Endometrium (tissue), 2 donors: ENCODE results near the gene TNNI2.

ENCODE experiments used
- FAIRE-seq: peaks from 2 replicates; lab custom pipeline; 2012; peaks lifted over from hg19 to GRCh38; lab: Jason Lieb, UNC
- donor health status: control.
- donor health status: control.

Gene TNNI2

GRCh38 chr11:1847006-1847735 lies 8.4 kb downstream of the TNNI2 start:
- FAIRE-seq: no peak

DNA sequence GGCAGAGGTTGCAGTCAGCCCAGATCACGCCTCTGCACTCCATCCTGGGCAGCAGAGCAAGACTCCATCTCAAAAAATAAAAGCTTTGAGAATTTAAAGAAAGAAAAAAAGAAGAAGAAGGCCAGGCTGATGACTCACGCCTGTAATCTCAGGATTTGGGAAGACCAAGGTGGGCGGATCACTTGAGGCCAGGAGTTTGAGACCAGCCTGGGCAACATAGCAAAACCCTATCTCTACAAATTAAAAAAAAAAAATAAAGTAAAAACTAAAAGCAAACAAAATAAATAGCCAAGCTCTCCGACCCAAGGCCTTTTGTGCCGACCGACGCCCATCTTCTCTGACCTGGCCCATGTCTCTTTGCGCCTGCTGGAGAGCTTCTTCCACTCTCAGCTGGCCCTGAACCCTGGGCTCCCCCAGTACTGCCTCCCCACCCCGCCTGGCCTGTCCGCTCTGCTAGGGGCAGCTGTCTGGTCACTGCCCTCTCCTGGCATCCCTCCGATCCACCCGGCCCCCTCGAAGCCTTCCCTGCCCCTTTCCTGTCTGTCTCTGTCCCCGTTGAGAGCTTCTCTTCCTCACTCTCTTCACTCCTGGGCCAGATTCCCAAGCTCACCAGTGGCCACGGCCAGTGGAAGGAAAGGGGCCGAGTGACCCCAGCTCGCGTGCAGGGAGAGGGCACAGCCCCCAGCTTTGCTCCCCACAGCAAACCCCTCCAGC lies 9.3 kb downstream of the TNNI2 start:
- no peak for FAIRE-seq

DNA sequence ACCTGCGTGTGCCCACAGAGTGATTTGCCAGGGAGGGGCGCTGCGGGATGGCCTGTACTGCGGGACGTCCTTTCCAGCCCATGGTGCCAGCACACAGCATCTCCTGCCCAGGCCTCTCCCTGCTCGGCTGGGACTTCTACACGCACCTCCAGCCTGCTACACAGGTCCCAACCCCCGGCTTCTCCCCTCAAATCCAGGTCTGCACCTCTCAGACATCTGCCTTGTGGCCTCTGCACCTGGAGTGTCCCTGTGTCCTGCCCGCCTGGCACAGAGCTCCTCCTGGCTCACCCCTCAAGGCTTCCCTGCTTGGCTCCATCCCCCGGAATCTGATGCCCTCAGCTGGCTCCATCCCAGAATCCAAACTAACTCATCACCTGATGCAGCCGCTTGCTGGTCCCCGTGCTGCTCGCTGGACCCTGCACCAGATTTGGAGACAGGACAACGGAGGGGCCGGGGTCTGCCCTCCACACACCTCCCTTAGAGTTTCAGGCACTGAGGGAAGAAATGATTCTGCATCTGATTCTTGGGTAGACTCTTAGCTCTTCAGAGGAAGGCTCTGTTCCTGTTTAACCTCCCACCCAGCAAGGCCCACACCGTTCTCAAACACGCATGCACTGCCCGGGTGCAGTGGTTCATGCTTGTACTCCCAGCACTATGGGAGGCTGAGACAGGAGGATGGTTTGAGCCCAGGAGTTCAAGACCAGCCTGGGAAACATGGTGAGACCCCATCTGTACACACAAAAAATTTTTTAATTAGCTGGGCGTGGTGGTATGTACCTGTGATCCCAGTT lies 10.1 kb downstream of the TNNI2 start:
- FAIRE-seq: no peak

DNA sequence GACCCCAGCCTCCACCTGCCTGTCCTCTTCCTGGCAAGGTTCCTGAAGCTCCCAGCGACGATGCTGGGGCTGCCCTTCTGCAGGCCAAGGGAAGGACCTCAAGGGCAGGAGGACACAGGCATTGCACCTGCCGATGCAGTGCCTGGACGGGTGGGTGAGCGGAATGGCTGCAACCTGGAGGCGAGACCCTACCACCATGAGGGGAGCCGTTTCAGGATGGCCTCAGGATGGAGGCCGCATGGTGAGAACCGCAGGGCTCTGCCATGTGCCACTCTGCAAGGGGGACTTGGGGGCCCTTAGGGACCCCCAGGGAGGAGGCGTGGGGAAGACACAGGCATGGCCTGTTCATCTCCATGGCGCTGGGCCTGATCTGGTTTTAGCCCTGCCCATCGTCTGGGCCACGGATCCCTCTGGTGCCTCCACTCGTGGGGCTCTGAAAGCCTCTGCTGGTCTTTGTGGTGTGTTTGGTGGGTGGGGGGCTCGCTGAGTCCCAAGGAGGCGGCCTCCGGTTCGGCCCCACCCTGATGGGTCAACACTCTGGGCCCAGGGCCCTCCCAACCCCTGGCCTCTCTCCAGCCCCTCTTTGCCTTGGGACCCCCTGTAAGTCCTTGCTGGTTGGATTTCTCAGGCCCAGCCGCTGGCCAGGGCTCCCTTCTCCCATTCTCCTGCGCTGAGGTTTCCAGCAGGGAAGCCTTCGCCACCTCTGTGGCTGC lies 12.8 kb downstream of the TNNI2 start:
- FAIRE-seq: no peak

DNA sequence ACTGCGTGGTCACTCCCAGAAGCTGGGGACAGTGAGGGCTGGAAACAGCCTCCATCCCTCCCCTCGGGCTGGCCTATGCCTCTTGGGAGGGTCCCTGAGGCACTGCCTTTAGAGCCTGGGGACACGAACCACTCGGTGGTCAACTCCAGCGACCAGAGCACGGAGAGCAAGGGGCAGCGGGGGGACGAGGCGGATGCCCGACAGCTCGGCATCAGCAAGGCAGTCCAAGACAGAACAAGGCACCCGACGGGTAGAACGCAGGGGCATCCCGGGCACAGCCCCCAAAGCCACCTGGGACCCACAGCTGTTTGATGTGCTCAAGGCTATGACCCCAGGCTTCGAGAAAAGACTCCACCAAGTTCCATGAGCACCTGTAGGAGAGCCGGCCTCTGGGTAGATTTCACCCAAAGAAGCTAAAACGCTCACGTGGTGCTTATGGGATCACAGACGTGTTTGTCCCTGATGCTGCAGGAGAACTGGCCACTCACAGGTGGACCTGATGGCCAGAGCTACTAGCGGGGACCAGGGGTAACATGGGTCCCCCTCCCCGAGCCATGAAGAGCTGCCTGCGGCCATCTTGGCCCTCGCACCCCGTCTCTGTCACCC lies 13.6 kb downstream of the TNNI2 start:
- FAIRE-seq: no peak

GRCh38 chr11:1852877-1853276 lies 14.1 kb downstream of the TNNI2 start, which contains the start of gene LSP1:
TSS of gene LSP1 (plus strand) at chr11:1853084. CDS start at chr11:1853145, 61 bp downstream.
- no peak for FAIRE-seq

GRCh38 chr11:1853376-1854131 lies 14.8 kb downstream of the TNNI2 start:
- no peak for FAIRE-seq

- FAIRE-seq: no peak
Measured at GRCh38 chr11:1854132-1854948, 15.6 kb downstream of the TNNI2 start.

GRCh38 chr11:1854949-1855885 lies 16.4 kb downstream of the TNNI2 start:
- FAIRE-seq: no peak

DNA sequence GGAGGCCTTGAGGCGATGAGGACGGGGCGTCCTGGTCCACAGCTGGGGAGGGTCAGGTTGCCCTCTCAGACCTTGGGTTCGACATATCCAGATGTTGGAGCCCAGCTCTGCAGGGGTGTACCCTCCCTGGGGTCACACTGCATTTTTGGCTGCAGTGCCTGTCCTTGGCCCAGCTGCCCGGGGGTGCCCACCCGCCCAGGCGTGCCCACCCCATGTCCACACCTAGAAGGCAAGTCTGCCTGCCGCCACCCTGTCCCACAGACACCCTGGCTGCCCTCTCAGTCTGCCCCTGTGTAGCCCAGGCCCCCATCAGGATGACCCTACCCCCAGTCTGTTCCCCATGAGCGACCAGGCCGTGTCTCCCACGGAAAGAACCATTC lies 17.1 kb downstream of the TNNI2 start:
- FAIRE-seq: no peak

DNA sequence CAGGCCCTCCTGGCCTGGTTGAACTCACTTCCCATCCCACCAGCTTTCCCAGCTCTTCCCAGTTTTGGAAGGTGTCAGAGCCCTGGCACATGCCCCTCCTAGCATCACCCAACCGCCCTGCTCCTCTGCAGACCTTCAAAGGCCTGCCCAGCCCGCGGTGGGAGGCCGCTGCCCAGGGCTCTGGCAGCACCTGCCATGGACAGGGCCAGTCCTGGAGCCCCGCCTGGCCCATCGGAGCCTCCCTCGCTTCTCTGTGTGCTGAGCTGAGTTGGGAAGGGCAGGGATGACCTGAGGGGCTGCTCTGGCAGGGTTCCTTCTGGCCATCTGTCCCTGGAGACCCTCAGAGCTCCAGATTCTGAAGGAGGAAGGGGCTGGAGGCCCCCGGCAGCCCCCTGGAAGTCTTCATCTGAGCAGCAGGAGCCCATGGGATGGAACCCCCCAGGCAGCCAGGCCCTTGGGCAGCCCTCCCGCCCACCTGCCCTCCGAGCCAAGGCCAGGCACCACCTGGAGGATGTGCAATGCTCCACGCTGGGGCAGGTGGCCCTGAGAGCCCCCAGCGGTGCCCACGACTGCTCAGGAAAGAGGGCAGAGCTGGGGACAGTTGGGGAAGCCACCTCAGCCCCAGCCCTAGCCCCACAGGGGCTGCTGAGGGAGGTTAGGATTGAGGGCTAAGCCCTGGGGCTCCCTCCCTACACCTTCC lies 17.7 kb downstream of the TNNI2 start:
- no peak for FAIRE-seq

GRCh38 chr11:1857064-1857463 lies 18.3 kb downstream of the TNNI2 start:
- FAIRE-seq: no peak

DNA sequence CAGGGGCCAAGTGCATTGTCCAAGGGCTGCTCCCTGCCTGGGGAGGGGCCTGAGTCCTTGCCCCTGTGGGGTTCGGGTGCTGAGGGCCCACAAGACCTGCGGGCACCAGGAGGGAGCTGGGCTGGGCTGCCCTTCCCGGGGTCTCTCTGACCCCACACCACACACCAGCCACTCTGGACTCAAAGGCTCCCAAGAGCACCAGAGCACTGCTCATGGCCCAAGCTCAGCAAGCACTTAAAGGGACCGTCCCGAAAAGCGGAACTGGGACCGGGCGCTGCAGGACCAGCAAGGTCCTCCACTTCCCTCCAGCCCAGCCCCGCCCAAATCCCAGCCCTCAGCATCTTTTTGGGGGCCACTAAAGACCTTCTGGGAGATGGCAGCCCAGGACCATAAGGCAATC lies 19.4 kb downstream of the TNNI2 start:
- no peak for FAIRE-seq

DNA sequence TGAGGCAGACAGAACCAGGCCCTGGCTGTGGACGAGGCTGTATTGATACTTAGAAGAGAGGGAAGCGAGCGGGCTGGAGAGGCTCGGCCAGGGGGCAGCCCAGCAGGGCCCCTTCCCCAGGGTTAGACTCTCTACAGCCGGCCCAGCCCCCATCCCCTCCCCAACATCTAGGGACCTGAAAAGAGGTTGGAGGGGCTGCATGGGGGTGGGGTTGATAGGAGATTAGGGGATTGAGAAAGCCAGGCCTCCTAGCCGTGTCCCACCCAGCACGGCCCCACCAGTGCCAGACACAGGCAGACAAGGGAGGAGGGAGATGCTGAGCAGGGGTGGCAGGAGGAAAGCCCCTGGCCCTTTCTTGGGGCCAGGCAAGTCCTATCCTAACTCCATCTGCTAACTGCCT lies 19.8 kb downstream of the TNNI2 start:
- no peak for FAIRE-seq

DNA sequence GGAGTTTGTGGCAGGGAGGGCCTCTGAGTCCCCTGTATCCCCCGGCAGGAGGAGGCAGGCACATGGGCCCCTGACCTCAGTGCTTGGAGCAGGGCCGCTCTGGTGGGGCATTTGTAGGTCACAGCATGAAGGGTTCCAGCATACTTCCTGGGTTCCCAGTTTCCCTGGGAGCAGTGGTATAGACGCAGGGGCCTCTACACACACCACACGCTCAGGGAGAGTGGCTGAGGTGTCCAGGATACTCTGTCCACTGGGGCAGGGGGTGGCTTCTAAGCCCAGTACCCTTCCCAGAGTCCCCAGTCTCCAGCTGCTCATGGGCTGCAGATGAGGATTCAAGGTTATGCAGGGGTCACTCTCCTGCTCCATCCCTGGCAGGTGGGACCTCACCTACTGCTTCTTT lies 20.2 kb downstream of the TNNI2 start:
- no peak for FAIRE-seq

- FAIRE-seq: no peak
Measured at GRCh38 chr11:1860108-1860507, 21.3 kb downstream of the TNNI2 start.

DNA sequence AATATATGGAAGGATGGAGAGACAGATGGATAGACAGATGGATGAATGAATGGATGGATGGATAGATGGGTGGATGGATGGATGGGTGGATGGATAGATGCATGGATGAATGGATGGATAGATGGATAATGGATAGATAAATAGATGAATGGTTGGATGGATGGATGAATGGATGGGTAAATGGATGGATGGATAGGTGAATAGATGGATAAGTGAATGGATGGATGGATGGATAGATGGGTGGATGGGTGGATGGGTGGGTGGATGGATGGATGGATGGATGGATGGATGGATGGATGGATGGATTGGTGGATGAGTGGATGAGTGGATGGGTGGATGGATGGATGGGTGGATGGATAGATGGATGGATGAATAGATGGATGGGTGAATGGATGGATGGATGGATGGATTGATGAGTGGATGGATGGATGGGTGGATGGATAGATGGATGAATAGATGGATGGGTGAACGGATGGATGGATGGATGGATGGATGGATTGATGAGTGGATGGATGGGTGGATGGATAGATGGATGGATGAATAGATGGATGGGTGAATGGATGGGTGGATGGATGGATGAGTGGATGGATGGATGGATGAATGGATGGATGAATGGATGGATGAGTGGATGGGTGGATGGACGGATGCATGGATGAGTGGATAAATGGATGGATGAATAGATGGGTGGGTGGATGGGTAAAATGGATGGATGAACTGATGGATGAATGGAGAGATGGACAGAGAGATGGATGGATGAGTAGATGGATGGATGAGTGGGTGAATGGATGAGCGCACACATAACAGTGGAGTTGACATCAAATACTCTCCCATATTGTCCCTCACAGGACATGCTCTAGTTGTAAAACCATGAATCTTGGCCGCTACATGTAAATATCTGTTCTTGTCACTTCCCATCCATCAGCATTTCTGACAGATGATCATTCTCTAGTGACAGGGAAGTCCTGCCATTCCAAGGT lies 22.9 kb downstream of the TNNI2 start:
- FAIRE-seq: no peak
